K562 (cell line): ENCODE results near the gene OR5H15. TPM values are rescaled to one million over a fixed set of nuclear protein-coding genes. Genes with fewer than 3 reads are reported as not detected.
"Not testable (repeated sequence)": the region's sequence is repeated elsewhere in the genome, so short reads cannot be mapped to it uniquely, and the experiment has no call there.

ENCODE experiments used
- ATAC-seq: fragments of 200-7000 bp; cut with Tn5 transposase; 3 replicates; pipeline ENCODE4 v1.9.1; 2020; ENCODE audit warnings: moderate library complexity
- BruUV-seq: library from RNA; stranded (reverse); fragments of 400-500 nt; replicated peaks from 2 replicates; lab custom pipeline; 2021; lab: Mats Ljungman, UMichigan
- CTCF ChIA-PET: fragments of 300-600 bp; formaldehyde crosslinking; extraction: SDS; loops from one replicate; lab custom pipeline; 2021; ENCODE audit warnings: low intra/inter-chr PET ratio; lab: Yijun Ruan, JAX
- POLR2A ChIA-PET: fragments of 300-600, 350-650 bp; sonication (Branson Sonifier 250); formaldehyde crosslinking; extraction: SDS; loops from one replicate; lab custom pipeline; 2021; ENCODE audit warnings: antibody characterized with exemption, inconsistent platforms; lab: Yijun Ruan, JAX
- DNase-seq, 4 experiments: peaks; one replicate each; pipeline versions ENCODE4 v3.0.0 to v3.0.0-alpha.2; 2011 to 2018; ENCODE audit warnings: low spot score in 3 of 4, mixed read lengths in 3 of 4; ENCODE audit errors: extremely low read depth in 1 of 4
- FAIRE-seq: peaks from 2 replicates; lab custom pipeline; 2011; peaks lifted over from hg19 to GRCh38; lab: Jason Lieb, UNC
- H2AFZ ChIP-seq: 2 replicates; pipeline ENCODE4 v1.6.0; 2011; ENCODE audit warnings: low read depth, low read length, control low read depth, inconsistent platforms
- H3K27ac ChIP-seq: fragments of 200-600 bp; 3 replicates; pipeline ENCODE4 v1.8.0; 2011; ENCODE audit warnings: low read depth, mild to moderate bottlenecking, control low read depth, inconsistent platforms, low read length, moderate library complexity, mixed read lengths; ENCODE audit errors: extremely low read depth
- H3K27me3 ChIP-seq, 2 experiments: fragments of 300-600 bp in 1 of 2; 2 replicates in 1 of 2; 3 replicates in 1 of 2; pipeline versions ENCODE4 v1.6.0 to v1.8.0; 2011; ENCODE audit warnings: inconsistent platforms in 2 of 2, low read length in 2 of 2, mild to moderate bottlenecking in 1 of 2, mixed read lengths in 1 of 2, moderate library complexity in 1 of 2; ENCODE audit not compliant: control insufficient read depth in 2 of 2, insufficient read depth in 2 of 2
- H3K36me3 ChIP-seq: fragments of 300-600 bp; 3 replicates; pipeline ENCODE4 v1.8.0; 2011; ENCODE audit warnings: mild to moderate bottlenecking, low read length, inconsistent platforms; ENCODE audit not compliant: control insufficient read depth, insufficient read depth
- H3K4me1 ChIP-seq, 2 experiments: fragments of 200-600 bp in 1 of 2; replicated peaks in 1 of 2; 2 replicates in 1 of 2; 3 replicates in 1 of 2; pipeline versions ENCODE4 v1.5.1 to v1.8.0; 2011; ENCODE audit warnings: inconsistent platforms in 2 of 2, low read length in 2 of 2, mild to moderate bottlenecking in 1 of 2, mixed read lengths in 1 of 2, moderate library complexity in 1 of 2; ENCODE audit not compliant: control insufficient read depth in 2 of 2, insufficient read depth in 2 of 2
- H3K4me2 ChIP-seq: 2 replicates; pipeline ENCODE4 v1.6.1; 2011; ENCODE audit warnings: low read length, control low read depth, inconsistent platforms, mixed read lengths; ENCODE audit not compliant: insufficient read depth
- H3K4me3 ChIP-seq: fragments of 200-600 bp; sonication (generic), shearing (Covaris generic); 2 replicates; pipeline ENCODE4 v1.5.1; 2016; ENCODE audit warnings: control low read depth, inconsistent platforms
- H3K79me2 ChIP-seq: fragments of 200-600 bp; 3 replicates; pipeline ENCODE4 v1.8.0; 2011; ENCODE audit warnings: low read length, inconsistent platforms; ENCODE audit not compliant: control insufficient read depth, insufficient read depth
- H3K9ac ChIP-seq, 2 experiments: 2 replicates each; pipeline versions ENCODE4 v1.6.0 to v1.6.1; 2011; ENCODE audit warnings: low read depth in 2 of 2, low read length in 2 of 2, control low read depth in 1 of 2, inconsistent platforms in 1 of 2, mild to moderate bottlenecking in 1 of 2, mixed read lengths in 1 of 2; ENCODE audit not compliant: insufficient read depth in 1 of 2
- H3K9me1 ChIP-seq: one replicate; pipeline ENCODE4 v1.6.0; 2011; ENCODE audit warnings: inconsistent platforms, mild to moderate bottlenecking, low read length, moderate library complexity; ENCODE audit not compliant: control insufficient read depth, insufficient read depth
- H3K9me3 ChIP-seq: replicated peaks from 2 replicates; pipeline ENCODE4 v1.5.1; 2011; ENCODE audit warnings: low read depth, low read length, inconsistent platforms; ENCODE audit not compliant: control insufficient read depth, insufficient read depth
- H4K20me1 ChIP-seq: replicated peaks from 2 replicates; pipeline ENCODE4 v1.6.1; 2011; ENCODE audit warnings: low read length, inconsistent platforms, mixed read lengths; ENCODE audit not compliant: control insufficient read depth, insufficient read depth
- WGBS: fragments of 100-300 bp; shearing (Covaris generic); methylation state at CpG from one replicate; pipeline ENCODE4 v1.1.6; 2016; ENCODE audit warnings: low coverage, mixed read lengths; ENCODE audit not compliant: insufficient coverage; ENCODE audit errors: missing lambda C conversion rate; 5-methylcytosine and 5-hydroxymethylcytosine counted together
- in situ Hi-C: fragments of 300-500 bp; cut with MboI; formaldehyde crosslinking; loops from 4 replicates; pipeline ENCODE4 v1.15.0; 2018; ENCODE audit warnings: inconsistent platforms, mixed read lengths
- intact Hi-C: fragments of 100-400 bp; cut with micrococcal nuclease; formaldehyde crosslinking; loops from 2 replicates; pipeline ENCODE4 v1.14.2; 2022
- polyA plus RNA-seq, 8 experiments: library from polyadenylated mRNA; depleted of rRNA in 4 of 8; stranded (reverse) in 5 of 8; unstranded in 3 of 8; fragments of >200 nt; fragmentation: Nextera tagmentation in 2 of 8; fragmentation: Illumina TruSeq in 1 of 8; extraction: Ambion mirVana in 2 of 8; extraction: Trizol in 1 of 8; gene quantifications; 2 replicates each; pipeline versions ENCODE4 v1.2.1 to v1.2.3, GENCODE V29; 2011 to 2014; ENCODE audit warnings: inconsistent platforms in 1 of 8, missing spikeins in 1 of 8
- total RNA-seq, 7 experiments: library from RNA; depleted of rRNA in 6 of 7; stranded (reverse); fragments of >200 nt in 6 of 7; fragmentation: Illumina TruSeq in 2 of 7; extraction: Trizol in 2 of 7; gene quantifications; 2 replicates each; pipeline versions ENCODE4 v1.2.1 to v1.2.3, GENCODE V29; 2011 to 2021; ENCODE audit warnings: low replicate concordance in 1 of 7

OR5H15 gene
- total and polyA plus RNA-seq, 9 of the 15 experiments (the other 6 are each of a cell fraction or from before 2014, with no cell fraction given) = not detected

DNA sequence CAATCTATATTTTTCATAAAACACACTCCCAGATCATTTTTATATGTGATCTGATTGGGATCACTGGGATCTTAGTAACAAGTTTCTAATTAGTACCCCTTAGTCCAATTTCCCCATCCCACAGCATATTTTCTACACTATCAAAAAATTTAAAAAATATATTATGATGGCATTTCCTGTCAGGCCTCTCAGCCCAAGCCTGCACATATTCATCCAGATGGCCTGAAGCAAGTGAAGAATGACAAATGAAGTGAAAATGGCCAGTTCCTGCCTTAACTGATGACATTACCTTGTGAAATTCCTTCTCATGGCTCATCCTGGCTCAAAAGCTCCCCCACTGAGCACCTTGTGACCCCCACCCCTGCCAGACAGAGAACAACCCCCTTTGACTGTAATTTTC, 24.4 kb downstream of the OR5H15 start:
- BruUV-seq, H3K4me1 ChIP-seq, H3K36me3 ChIP-seq, H3K9me3 ChIP-seq, ATAC-seq, H3K27ac ChIP-seq, FAIRE-seq, intact Hi-C loops, H3K79me2 ChIP-seq, H3K9me1 ChIP-seq, H2AFZ ChIP-seq, DNase-seq, H4K20me1 ChIP-seq, POLR2A ChIA-PET, H3K27me3 ChIP-seq, H3K9ac ChIP-seq, in situ Hi-C loops, H3K4me3 ChIP-seq, CTCF ChIA-PET, H3K4me2 ChIP-seq: not testable (repeated sequence)

GRCh38 chr3:98196293-98196692, 29.8 kb downstream of the OR5H15 start:
- H3K79me2 ChIP-seq, H3K4me2 ChIP-seq, BruUV-seq, H3K4me1 ChIP-seq, in situ Hi-C loops, DNase-seq, H3K4me3 ChIP-seq, H4K20me1 ChIP-seq, H3K27ac ChIP-seq, H3K9me1 ChIP-seq, CTCF ChIA-PET, H3K9ac ChIP-seq, intact Hi-C loops, H2AFZ ChIP-seq, POLR2A ChIA-PET, ATAC-seq, H3K27me3 ChIP-seq, H3K9me3 ChIP-seq, H3K36me3 ChIP-seq, FAIRE-seq: not testable (repeated sequence)
- WGBS = 0% methylated on average over 2 of the region's 2 CpGs
